WTC11 (cell line): ENCODE results near the gene AHNAK.

Experiments used
- ATF2 ChIP-seq: sonication (generic); formaldehyde crosslinking; IDR thresholded peaks from 2 replicates; pipeline ENCODE4 v1.8.1; 2022; ENCODE audit warnings: low read depth, missing genetic modification reagents, borderline replicate concordance
- CTCF ChIP-seq: fragments of 200-600 bp; IDR thresholded peaks from 2 replicates; pipeline ENCODE4 v1.8.0; 2022; ENCODE audit warnings: antibody characterized with exemption
- ELF4 ChIP-seq: sonication (generic); formaldehyde crosslinking; IDR thresholded peaks from 2 replicates; pipeline ENCODE4 v1.8.1; 2022; ENCODE audit warnings: low read depth, mild to moderate bottlenecking, moderate library complexity, missing genetic modification reagents
- ETV6 ChIP-seq: sonication (generic); formaldehyde crosslinking; IDR thresholded peaks from 2 replicates; pipeline ENCODE4 v1.8.1; 2022; ENCODE audit warnings: mild to moderate bottlenecking, missing genetic modification reagents
- FOXJ3 ChIP-seq: sonication (generic); formaldehyde crosslinking; IDR thresholded peaks from 2 replicates; pipeline ENCODE4 v1.9.0; 2021; ENCODE audit warnings: missing genetic modification reagents, mild to moderate bottlenecking, borderline replicate concordance
- NFYB ChIP-seq: sonication (generic); formaldehyde crosslinking; conservative IDR thresholded peaks from 2 replicates; pipeline ENCODE4 v1.8.0; 2022; ENCODE audit warnings: low read depth, missing genetic modification reagents
- PRDM15 ChIP-seq: sonication (generic); formaldehyde crosslinking; IDR thresholded peaks from 2 replicates; pipeline ENCODE4 v1.8.0; 2022; ENCODE audit warnings: missing genetic modification reagents
- USF1 ChIP-seq: sonication (generic); formaldehyde crosslinking; IDR thresholded peaks from 2 replicates; pipeline ENCODE4 v1.8.0; 2022; ENCODE audit warnings: mild to moderate bottlenecking, missing genetic modification reagents
- USF2 ChIP-seq: sonication (generic); formaldehyde crosslinking; IDR thresholded peaks from 2 replicates; pipeline ENCODE4 v1.8.1; 2023; ENCODE audit warnings: mild to moderate bottlenecking, missing genetic modification reagents, moderate library complexity
- ZNF121 ChIP-seq: sonication (generic); formaldehyde crosslinking; IDR thresholded peaks from 2 replicates; pipeline ENCODE4 v1.8.0; 2023; ENCODE audit warnings: missing genetic modification reagents
- ZNF423 ChIP-seq: fragments of 250-450 bp; sonication (Bioruptor Pico); IDR thresholded peaks from 2 replicates; pipeline ENCODE4 v2.1.2; 2022; ENCODE audit warnings: mild to moderate bottlenecking, moderate library complexity

- TF ChIP-seq USF2 (CRISPR knock-in tag) = no peak
- no peak for TF ChIP-seq USF1 (CRISPR knock-in tag)
- no peak for TF ChIP-seq CTCF
- TF ChIP-seq FOXJ3 = no peak
- no peak for TF ChIP-seq ZNF121 (CRISPR knock-in tag)
- no peak for TF ChIP-seq NFYB (CRISPR knock-in tag)
- TF ChIP-seq ATF2 (CRISPR knock-in tag) = no peak
- TF ChIP-seq PRDM15 = no peak
- no peak for TF ChIP-seq ELF4
- TF ChIP-seq ETV6 (CRISPR knock-in tag) = no peak
- no peak for TF ChIP-seq ZNF423
Measured at GRCh38 chr11:62418136-62418535, 128.5 kb downstream of the AHNAK start.
